Renal cortex interstitium (tissue), 11 donors: ENCODE results near the gene PRSS8. TPM values are rescaled to one million over a fixed set of nuclear protein-coding genes. Genes with fewer than 3 reads are reported as not detected.

Experiments
- DNase-seq, 11 donors: peaks; one replicate each; pipeline ENCODE4 v3.0.0-alpha.2; 2013; ENCODE audit warnings: low read depth in 9 of 11, low spot score in 4 of 11; ENCODE audit errors: extremely low read depth in 1 of 11
- polyA plus RNA-seq, 3 donors: library from polyadenylated mRNA; unstranded; fragments of 120-200 nt; gene quantifications; one replicate each; pipeline ENCODE4 v1.2.1, GENCODE V29; 2013; ENCODE audit not compliant: insufficient read length in 3 of 3

The PRSS8 gene
- polyA plus RNA-seq, 3 donors = 52.9 to 88.8 (median 62.3) TPM

DNA sequence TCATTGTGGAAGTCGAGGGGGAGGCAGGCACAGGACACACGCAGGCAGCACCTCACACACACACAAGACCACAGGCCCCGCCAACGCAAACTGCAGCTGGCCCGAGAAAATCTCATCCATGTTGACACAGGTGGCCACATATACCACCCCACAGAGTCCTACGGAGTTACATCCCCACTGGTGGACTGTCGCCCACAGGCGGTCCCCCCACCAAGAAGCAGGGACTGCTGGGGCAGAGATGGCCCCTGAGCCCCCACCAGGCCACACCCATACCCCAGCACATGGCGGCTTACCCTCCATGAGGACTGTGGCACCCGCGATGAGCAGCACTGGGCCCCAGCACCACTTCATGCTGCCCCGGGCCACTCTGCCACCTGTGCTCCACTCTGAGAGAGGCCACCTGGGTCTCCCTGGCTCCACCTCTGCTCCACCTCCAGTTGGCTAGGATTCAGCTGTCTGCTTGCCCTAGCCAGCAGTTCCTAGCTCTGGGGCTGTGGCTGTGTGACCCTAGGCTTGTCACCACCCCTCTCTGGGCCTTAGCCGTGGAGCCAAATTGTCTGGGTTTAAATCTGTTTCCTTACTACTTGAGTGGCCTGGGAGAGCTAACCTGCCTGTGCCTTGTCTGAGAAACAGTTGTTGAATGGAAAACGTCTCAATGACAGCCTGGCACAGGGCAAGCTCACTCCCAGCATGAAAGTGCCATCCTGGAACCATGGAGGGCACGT is 46.9 kb downstream of the PRSS8 start, which contains the start of gene PRSS53:
Gene PRSS53 (minus strand): TSS at position 485 of the 725 bp plus-strand sequence. CDS start 134 bp downstream, at position 351.
- DNase-seq = no peak

DNA sequence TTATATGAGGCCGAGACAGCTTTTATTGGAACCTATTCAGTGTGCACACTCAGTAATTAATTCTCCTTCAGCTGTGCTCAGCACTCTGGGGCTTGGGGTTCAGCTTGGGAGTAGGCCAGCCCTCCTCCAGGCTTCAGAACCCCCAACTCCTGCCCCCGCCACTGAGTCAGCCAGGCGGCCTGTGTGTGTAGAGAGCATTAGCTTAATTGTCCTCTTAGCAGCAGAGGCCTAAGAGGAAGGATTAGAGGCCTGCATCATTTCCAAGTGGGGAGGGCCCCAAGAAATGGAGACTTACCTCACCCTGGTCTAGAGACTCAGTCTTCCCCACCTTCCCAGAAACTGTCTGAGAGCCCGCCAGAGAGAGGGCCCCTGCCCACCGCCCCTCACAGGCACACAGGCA is 47.6 kb downstream of the PRSS8 start:
- DNase-seq = no peak

DNA sequence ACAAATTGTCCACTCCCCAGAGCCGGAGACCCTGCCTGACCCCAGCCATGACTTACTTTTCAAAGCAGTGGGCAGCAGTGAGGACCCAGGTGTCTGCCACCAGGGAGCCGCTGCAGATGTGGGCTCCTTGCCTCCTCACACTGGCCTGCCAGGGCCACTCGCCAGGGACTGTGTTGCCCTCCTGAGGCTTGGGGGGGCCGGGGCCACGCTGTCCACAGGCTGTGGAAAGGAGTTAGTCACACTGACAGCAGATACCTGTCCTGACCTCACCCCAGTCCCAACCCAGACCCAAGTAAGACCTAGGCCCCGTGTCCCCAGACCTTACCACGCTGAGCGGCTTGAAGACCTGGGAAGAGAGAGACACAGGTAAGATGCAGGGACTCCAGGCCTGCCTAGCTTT is 48.0 kb downstream of the PRSS8 start:
- no peak for DNase-seq

DNA sequence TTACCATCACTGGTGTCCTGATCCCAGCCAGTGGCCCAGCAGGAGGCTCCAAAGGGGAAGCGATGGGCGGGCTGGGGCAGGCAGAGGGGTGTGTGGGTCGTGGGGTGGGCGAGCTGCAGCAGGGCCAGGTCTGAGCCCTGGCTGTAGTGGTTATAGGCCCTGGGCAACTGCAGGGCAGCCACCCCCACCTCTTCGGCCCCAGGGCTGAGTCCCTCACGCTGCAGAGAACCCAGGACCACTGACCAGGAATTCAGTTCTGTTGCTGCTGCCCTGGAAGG is 49.0 kb downstream of the PRSS8 start:
- no peak for DNase-seq

DNA sequence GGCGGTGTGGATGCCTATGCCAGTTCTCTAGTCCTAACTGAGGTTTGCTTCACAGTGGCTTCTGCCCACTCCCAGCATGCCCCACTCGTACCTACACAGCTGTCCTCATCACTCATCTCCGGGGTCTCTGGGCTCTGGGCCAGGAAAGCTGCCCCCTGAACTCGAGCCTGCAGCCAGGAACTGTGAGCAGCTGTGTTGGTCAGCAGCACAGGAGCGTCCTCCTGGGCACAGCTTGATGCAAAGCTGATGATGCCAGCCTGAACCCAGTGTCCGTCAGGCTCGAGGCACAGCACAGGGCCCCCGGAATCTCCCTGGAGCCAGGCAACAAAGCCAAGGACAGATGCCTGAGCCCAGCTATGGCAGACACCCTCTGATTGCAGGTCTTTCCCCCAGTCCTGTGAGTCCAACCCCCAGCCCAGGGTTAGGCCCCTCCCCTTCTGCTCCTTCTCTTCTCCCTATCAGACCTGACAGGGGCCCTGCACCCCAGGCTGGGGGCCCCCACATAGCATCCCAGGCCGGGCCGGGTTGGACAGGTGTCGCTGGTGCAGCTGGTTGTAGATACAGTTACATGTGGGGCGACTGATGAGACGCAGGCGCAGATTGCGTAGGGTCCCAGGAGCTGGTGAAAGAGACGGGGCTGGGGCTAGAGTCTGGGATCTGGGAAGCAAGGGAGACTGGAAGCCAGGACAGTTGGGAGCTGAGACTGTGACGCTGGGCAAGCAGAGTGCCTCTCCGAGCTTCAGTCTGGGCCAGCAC is 49.5 kb downstream of the PRSS8 start:
- DNase-seq = no peak

DNA sequence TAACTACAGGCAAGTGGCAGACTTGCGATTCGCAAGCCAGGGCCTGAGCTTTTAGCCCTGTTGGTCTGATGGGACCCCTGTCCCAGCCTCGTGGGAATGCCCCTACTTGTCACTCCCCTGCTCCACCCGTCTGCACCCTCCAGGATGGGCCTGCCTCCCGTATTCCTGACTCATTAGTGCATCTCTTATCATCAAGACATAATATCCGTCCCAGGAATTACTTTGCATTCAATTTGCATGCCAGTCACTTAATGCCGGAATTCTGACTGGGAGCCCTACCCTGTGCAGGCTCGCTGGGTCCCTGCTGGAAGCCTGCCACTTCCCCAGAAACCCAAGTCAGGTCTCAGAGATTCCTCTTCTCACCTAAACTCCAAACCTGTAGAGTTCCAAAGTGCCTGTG is 50.1 kb downstream of the PRSS8 start:
- DNase-seq = no peak

DNA sequence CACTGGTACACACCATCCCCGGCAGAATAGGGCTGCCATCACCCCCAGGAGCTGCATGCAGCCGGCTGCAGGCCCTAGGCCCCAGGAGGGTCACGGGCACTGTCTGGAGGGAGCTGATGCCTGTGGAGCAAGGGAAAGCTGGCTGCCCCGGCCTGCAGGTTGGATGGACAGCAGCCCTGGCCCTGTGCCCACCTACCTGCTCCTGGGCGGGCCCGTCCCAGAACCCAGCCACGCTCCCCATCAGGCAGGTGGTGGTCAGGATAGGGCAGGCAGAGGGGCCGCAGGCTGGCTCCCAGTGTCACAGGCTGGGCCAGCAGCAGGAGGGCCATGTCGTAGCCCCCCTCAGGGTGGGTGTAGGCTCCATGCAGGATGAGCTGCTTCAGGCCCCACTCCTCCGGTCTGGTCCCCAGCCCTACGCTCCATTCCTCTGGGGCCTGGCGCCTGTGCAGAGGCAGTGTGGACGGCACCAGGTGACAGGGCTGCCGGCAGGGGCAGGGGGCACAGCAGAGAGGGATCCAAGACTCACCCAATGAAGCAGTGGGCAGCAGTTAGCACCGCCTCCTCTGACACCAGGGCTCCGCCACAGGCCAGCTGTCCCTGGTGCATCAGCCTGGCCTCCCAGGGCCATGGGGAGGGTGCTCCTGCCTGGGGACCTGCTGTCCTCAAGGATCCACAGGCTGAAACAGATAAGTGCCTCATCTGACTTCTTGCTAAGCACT is 50.8 kb downstream of the PRSS8 start:
- DNase-seq = no peak

DNA sequence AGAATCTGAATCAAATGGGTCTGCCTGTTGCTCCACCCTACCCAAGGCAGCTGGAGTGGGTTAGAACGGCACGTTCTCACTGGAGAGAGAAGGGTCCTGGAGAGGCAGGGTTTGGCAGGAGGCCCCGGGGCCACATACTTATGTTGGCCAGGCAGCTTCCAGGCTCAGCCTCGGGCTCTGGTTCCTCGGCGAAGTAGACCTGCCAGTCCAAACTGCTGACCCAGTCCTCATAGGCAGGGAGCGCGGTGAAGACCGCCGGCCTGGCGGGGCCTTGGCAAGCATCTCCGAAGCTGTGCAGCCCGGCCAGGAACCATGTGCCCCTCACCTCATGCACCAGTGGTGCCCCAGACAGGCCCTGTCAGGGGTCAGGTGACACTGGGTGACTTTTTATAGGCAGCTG is 51.5 kb downstream of the PRSS8 start:
- DNase-seq = no peak

DNA sequence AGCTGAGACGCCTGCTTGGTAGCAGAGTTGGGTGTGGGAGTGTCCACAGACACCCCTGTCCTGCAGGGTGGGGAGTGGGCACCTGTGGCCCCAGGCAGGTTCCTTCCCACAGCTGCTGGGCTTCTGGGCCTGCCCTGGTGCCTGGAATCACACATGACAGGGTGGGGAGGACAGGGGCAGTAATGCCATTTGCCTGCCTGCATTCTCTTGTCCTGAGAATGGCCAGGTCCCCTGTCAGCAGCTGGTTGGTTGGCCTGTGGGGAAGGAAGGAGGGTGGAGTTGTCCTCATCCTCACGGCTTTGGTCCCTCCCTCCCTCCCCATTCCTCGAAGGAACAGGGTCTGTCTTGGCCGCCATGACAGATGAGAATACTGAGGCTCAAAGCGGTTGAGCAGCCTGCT is 52.0 kb downstream of the PRSS8 start:
- DNase-seq = no peak

DNA sequence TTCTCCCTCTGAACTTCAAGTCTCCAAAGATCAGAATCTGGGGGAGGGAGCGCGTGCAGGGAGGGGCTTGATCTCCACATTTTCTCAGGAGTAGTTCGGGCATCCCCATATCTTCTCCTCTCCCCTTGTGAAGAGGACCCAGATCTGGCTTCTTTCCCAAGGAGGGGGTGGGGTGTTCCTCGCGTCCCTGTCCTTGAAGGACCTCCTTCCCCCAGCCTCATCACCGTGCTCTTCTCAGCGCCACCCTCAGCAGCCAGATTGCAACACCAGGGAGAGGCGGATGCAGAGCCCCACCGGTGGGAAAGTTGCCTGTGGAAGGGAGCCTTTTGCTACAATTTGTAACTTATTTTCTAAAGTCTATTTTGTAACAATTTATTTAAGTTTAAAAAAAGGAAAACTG is 52.4 kb downstream of the PRSS8 start:
- no peak for DNase-seq

DNA sequence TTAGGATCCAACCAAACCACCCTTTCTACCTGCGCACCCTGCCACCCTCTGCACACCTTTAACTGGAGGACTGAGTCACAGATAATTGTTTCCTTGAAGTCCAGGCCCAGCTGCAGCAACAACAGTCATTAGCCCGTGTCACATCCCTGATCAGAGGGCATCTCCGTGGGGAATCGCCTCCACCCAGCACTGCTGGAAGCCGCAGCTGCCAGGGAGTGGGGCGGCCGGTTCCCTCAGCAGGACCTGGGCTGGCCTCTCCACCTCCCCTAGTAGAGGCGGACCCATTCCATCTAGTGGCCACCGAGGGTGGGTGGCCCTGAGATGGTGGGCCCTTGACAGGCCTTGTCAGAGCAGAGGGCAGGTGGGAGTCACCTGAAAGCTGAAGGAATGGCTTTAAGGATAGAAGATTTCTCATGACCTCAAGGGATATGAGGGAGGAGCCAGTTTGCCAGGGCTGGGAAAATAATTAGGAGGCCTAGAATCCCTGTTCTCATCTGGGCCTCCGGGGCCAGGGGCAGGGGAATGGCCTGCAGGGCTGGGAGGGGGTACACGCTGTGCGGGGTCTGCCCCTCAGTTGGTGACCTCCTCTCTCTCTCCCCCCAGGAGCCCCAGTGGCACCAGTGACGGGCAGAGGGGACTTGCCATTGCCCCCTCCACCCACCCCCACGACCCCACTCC is 53.0 kb downstream of the PRSS8 start:
- DNase-seq = no peak

Other genes starting within 250 kb of the PRSS8 start
- gene BCL7C, start 241.7 kb downstream of the PRSS8 start, polyA plus RNA-seq = 10 to 100 TPM; 32.6 to 49.7 (median 41.6) TPM
- gene CTF1, start 239.1 kb downstream of the PRSS8 start, polyA plus RNA-seq = 1 to 10 TPM; 6.5 to 8.3 (median 7.8) TPM
- 10 to 100 TPM; 18.0 to 34.4 (median 32.4) TPM for gene FBXL19, start 212.2 kb downstream of the PRSS8 start, polyA plus RNA-seq
- 10 to 100 TPM; 17.7 to 19.8 (median 19.1) TPM for gene ORAI3, start 186.7 kb downstream of the PRSS8 start, polyA plus RNA-seq
- 10 to 100 TPM; 17.3 to 19.7 (median 18.7) TPM for gene SETD1A, start 178.0 kb downstream of the PRSS8 start, polyA plus RNA-seq
- 10 to 100 TPM in 1 of 3 donors, 1 to 10 TPM in 2; 7.2 to 10.7 (median 7.7) TPM for gene HSD3B7, start 150.5 kb downstream of the PRSS8 start, polyA plus RNA-seq
- gene STX1B, start 125.1 kb downstream of the PRSS8 start, polyA plus RNA-seq = 1 to 10 TPM; 1.2 to 2.7 (median 1.6) TPM
- gene STX4, start 102.2 kb downstream of the PRSS8 start, polyA plus RNA-seq = 10 to 100 TPM; 32.8 to 46.2 (median 39.5) TPM
- gene ZNF668, start 61.5 kb downstream of the PRSS8 start, polyA plus RNA-seq = 1 to 10 TPM; 3.6 to 6.9 (median 5.4) TPM
- 10 to 100 TPM; 10.5 to 14.7 (median 14.0) TPM for gene ZNF646, start 61.3 kb downstream of the PRSS8 start, polyA plus RNA-seq
- gene PRSS53, start 46.8 kb downstream of the PRSS8 start, polyA plus RNA-seq = 1 to 10 TPM in 2 of 3 donors, under 1 TPM in 1; 0.89 to 1.8 (median 1.2) TPM
- gene VKORC1, start 40.9 kb downstream of the PRSS8 start, polyA plus RNA-seq = 10 to 100 TPM; 63.3 to 80.3 (median 73.5) TPM
- 10 to 100 TPM; 29.5 to 44.1 (median 42.6) TPM for gene BCKDK, start 27.3 kb downstream of the PRSS8 start, polyA plus RNA-seq
- gene KAT8, start 18.1 kb downstream of the PRSS8 start, polyA plus RNA-seq = 10 to 100 TPM; 65.5 to 82.0 (median 69.7) TPM
- 1 to 10 TPM in 2 of 3 donors, under 1 TPM in 1; 0.78 to 1.6 (median 1.6) TPM for gene PRSS36, start 14.3 kb upstream of the PRSS8 start, polyA plus RNA-seq
- gene FUS, start 44.4 kb upstream of the PRSS8 start, polyA plus RNA-seq = 100 to 1,000 TPM; 736 to 808 (median 782) TPM
- gene PYCARD, start 67.0 kb upstream of the PRSS8 start, polyA plus RNA-seq = 10 to 100 TPM in 2 of 3 donors, 1 to 10 TPM in 1; 7.2 to 11.1 (median 10.9) TPM
- under 1 TPM; 0.09 to 0.18 (median 0.09) TPM for gene TRIM72, start 78.4 kb upstream of the PRSS8 start, polyA plus RNA-seq
- gene PYDC1, start 81.4 kb upstream of the PRSS8 start, polyA plus RNA-seq = not detected
- 1 to 10 TPM; 1.9 to 2.1 (median 1.9) TPM for gene ITGAM, start 124.2 kb upstream of the PRSS8 start, polyA plus RNA-seq
- gene ITGAX, start 219.4 kb upstream of the PRSS8 start, polyA plus RNA-seq = 1 to 10 TPM in 1 of 3 donors, under 1 TPM in 2; 0.39 to 1.9 (median 0.65) TPM